NCI-H345 treated with DMSO at 0.1 percent for 48 hours (cell line): ENCODE data around the gene PLIN5.
"Not testable (repeated sequence)": the region's sequence is repeated elsewhere in the genome, so short reads cannot be mapped to it uniquely, and the experiment has no call there.

Experiments used
- DNase-seq: peaks from one replicate; lab custom pipeline; 2025; ENCODE audit not compliant: unreplicated experiment; lab: John Stamatoyannopoulos, UW

The PLIN5 gene

GRCh38 chr19:4568886-4569285 lies 33.9 kb upstream of the PLIN5 start:
- no peak for DNase-seq

GRCh38 chr19:4567584-4568071 lies 32.6 kb upstream of the PLIN5 start:
- DNase-seq: no peak

GRCh38 chr19:4566402-4567051 lies 31.5 kb upstream of the PLIN5 start:
- DNase-seq: no peak

GRCh38 chr19:4563562-4563961 lies 28.5 kb upstream of the PLIN5 start:
- DNase-seq: not testable (repeated sequence)

- DNase-seq: not testable (repeated sequence)
Measured at GRCh38 chr19:4562085-4562484, 27.1 kb upstream of the PLIN5 start.

- DNase-seq: no peak
Measured at GRCh38 chr19:4559569-4559968, 24.5 kb upstream of the PLIN5 start, which contains the start of gene SEMA6B. SEMA6B (minus strand) TSS chr19:4559684; CDS start chr19:4558457, 1,227 bp downstream.

- DNase-seq: no peak
Measured at GRCh38 chr19:4557971-4558941, 23.2 kb upstream of the PLIN5 start.

- DNase-seq: no peak
Measured at GRCh38 chr19:4557144-4557970, 22.3 kb upstream of the PLIN5 start.

- DNase-seq: no peak
Measured at GRCh38 chr19:4556597-4557127, 21.6 kb upstream of the PLIN5 start.

GRCh38 chr19:4555657-4556561 lies 20.9 kb upstream of the PLIN5 start:
- DNase-seq: no peak

- no peak for DNase-seq
Measured at GRCh38 chr19:4554717-4555116, 19.7 kb upstream of the PLIN5 start.

- DNase-seq: no peak
Measured at GRCh38 chr19:4553775-4554174, 18.8 kb upstream of the PLIN5 start.

- DNase-seq: no peak
Measured at GRCh38 chr19:4553092-4553695, 18.2 kb upstream of the PLIN5 start.

- no peak for DNase-seq
Measured at GRCh38 chr19:4552525-4552819, 17.4 kb upstream of the PLIN5 start.

GRCh38 chr19:4550479-4551050 lies 15.5 kb upstream of the PLIN5 start:
- no peak for DNase-seq

GRCh38 chr19:4550018-4550417 lies 15.0 kb upstream of the PLIN5 start:
- DNase-seq: no peak

GRCh38 chr19:4548238-4548584 lies 13.2 kb upstream of the PLIN5 start:
- DNase-seq: no peak

GRCh38 chr19:4547303-4548237 lies 12.5 kb upstream of the PLIN5 start:
- DNase-seq: no peak
